GM21717 (cell line): ENCODE measurements around the gene HACD2.

Experiments
- ATAC-seq: cut with Tn5 transposase; IDR thresholded peaks from one replicate; pipeline ENCODE4 v1.9.1; 2021; ENCODE audit warnings: mild to moderate bottlenecking, moderate library complexity; ENCODE audit not compliant: unreplicated experiment

Gene HACD2

DNA sequence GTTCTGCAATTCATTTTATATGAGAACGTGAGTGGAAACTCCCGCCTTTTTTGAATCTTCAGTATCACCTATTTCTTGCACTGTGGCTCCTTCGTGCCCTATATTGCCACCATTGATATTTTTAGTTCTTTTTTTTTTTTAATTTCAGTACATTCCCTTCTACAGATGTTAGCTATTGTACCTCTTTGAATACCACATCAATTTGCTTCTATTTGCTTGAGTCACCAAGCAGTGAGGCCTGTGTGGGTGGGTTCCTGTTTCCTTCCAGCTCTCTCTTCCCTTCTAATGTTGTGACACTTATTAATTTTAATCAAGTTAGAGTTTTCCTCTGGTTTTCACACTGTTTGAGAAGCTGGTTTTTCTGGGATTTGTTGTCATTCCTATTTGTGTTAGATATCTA lies 8.7 kb downstream of the HACD2 start:
- ATAC-seq: no peak

GRCh38 chr3:123571973-123572365 lies 12.9 kb downstream of the HACD2 start:
- no peak for ATAC-seq

GRCh38 chr3:123571264-123571972 lies 13.4 kb downstream of the HACD2 start:
- no peak for ATAC-seq

- ATAC-seq: no peak
These were observed 16.0 kb downstream of the HACD2 start for GRCh38 chr3:123568875-123569274.

GRCh38 chr3:123568034-123568433 lies 16.8 kb downstream of the HACD2 start:
- no peak for ATAC-seq

- ATAC-seq: no peak
These were observed 20.8 kb downstream of the HACD2 start for GRCh38 chr3:123564056-123564455.

DNA sequence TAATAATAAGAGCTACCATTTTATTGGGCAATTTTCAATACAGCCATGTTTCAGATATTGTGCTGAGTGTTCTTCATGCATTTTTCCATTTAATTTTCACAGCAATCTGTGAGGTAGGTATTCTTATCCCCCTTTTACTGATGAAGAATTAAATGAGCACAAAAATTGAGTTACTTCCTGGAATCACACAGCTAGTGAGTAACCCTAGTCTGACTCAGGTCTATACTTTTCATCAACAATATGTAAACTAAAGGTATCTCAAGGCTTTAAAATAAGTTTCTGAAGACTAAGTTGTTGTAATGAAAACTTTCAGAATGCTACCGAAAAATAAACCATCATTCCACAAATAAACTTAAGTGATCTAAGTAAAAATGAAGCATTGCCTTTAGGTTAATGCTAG lies 22.3 kb downstream of the HACD2 start:
- no peak for ATAC-seq

DNA sequence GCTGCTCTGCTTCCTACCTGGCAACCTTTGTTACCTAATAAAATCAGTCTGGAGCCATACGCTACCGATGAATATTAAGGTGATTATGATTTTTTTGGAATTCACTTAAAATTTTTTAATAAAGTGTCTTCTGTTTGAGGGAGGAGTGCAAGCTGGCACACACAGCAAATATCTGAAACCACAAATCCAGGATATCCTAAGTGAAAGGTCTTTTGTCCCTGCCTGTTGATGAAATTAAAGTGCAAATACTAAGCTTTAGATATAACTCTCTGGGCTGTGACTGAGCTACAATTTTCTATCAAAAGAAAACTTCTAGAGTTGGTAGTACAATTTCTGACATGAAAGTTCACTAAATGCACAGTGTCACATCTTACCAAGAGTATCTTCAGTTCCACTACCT lies 23.7 kb downstream of the HACD2 start:
- ATAC-seq: no peak

DNA sequence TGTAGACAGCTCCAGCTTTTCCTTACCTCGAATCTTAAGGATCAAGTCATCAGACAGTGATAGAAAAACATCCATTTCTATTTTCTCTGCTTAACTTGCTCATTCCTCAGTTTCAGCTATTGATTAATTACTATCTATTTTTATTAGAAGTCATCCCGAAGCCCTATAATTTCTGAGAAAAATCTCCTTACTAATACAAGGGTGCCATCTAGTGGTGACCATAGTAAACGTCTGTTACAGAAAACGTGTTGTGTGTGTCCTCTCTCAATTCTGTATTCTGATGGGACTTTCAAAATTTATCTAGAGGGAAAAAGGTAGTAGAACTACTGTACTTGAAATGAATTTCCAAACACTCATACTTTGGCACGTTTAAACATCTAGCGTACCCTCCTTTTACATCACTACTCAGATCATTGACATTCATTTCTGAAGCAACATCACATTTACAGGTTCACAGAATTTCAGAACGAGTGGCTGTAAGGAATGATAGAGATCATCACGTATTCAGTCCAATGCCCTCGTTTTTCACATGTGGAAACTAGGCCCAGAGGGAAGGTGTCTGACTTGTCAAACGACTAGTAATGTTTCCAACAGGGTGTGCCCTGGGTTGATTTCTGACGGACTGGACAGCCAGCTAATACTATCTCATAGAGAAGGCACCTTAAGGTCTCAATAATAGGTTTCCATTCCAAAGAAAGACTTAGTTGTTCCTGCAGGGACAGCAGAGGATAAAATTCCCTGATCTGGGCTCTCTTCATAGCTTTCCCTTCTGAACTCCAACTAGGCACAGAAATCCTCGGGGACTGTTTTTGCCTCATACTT lies 25.6 kb downstream of the HACD2 start:
- no peak for ATAC-seq

DNA sequence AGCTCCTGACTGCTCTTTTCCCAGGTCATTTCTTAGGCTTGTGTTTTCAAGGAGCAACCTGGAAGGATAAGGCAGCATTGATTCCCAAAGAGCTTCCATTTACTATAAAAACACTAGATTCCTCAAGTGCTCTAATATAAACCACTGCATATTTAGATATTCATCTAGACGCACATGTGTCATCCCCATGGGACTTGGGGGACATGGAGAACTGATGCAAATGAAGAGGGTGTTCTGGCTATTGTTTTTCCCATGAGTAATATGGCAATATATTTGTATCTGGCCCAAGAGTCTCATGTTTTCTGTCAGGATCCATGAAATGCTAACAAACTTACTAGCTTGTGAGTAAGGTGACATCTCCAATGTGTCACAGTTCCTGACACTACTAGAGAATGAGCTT lies 31.3 kb downstream of the HACD2 start:
- ATAC-seq: no peak

DNA sequence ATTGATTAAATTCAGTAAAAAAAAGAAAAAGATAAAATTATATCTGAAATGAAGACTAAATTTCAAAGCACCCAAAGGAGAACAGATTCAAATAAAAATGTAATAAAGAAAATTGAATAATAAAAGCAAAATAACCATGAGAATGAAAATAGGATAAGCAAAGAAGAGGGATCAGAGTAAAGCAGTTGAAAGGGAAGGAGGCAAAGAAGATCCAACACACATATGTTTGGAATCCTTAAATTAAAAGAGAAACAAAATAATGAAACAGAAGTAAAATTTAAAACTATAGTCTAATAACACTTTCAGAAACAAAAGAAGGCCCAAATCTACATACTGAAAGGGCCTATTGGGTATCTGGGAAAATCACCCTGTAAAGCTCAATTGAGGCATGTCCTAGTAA lies 32.1 kb downstream of the HACD2 start:
- ATAC-seq: no peak

DNA sequence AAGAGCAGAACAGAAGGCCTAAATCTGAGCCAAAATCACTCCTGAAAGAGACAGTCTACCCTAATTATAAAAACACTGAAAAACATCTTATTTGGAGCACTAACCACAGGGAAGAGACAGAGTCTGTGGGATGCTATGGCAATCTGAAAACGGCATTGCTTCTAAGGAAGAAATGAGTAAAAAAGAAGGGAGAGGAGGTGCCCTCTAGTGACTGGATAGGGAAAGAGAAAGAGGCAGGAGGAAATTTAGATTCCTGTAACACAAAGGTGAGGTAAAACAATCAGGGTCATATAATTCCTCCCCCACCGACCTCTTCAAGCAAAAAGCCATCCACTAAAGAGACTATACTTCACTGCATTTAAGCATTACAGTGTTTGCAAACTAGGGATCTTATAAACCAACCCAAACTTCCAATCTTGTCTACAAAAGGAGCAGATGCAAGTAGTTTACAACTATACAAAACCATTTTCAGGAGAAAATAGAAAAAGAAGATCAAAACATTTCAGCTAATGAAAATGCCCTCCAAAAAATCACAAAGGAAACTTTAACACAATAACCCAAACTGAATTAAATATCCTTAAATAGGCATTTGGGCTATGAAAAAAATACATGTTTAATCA lies 32.6 kb downstream of the HACD2 start:
- no peak for ATAC-seq

GRCh38 chr3:123547881-123548519 lies 36.9 kb downstream of the HACD2 start:
- no peak for ATAC-seq

DNA sequence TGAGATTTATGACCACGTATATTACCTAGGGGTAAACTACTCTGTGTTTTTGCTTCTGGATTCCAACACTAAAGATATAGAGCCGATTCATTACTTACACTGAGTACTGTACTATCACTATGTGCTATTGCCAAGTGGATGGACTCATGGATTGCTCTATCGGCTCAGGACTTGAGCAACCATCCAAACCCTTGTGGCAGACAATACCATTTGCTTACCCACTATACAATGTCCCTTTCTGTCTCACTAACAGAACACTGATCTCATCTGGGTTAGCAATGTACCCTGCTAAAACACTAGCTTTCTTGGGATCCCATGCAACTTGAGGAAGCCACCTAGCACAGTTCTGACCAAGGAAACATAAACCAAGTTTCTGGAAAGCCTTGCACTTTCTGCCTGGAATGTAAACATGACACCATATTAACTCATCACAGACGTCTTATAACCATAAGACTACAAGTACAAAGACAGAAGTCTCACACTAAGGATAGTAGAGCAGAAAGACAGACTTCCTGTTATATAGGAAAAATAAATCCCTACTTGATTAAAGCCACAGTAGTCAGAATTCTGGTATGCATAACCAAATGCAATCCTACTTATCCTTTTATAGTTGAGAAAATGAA lies 38.6 kb downstream of the HACD2 start:
- no peak for ATAC-seq

GRCh38 chr3:123543950-123544349 lies 40.9 kb downstream of the HACD2 start:
- ATAC-seq: no peak

DNA sequence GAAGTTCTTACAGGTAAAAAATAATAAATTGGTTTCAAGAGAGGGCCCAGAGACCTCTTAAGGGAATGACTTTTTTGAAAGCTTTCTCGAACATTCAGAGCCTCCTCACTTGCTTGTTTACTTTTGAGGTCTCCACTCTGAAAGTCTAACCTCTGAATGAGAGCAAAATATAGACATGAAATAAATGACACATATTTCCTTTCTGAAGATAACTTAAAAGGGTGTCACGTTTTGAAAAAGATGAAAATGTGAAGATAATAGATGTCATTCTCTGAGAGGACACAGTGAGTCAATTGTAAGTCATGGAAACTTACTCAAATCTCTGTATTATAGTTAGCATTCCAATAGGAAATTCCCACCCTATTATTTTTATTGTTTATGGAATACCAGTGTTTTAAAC lies 44.6 kb downstream of the HACD2 start:
- ATAC-seq: no peak

GRCh38 chr3:123536153-123536895 lies 48.5 kb downstream of the HACD2 start:
- peak; percentile 58 for ATAC-seq

DNA sequence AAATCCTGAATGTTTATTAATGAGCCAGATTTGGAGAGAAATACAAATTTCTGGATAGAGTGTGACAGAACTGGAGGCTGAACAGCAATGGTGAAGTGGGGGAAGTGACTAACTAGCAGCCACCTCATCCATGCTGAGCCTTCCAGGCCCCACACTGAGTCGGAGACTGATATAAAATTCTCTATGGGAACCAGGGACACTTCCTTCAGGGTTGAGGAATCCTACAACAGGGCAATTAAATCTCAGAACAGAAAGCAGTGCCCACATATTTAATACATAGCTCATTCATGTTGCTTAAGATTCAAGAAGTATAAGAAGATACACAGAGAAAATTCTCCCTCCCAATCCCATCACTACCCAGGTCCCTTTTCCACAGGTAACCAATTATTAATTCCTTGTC lies 49.3 kb downstream of the HACD2 start:
- ATAC-seq: no peak

DNA sequence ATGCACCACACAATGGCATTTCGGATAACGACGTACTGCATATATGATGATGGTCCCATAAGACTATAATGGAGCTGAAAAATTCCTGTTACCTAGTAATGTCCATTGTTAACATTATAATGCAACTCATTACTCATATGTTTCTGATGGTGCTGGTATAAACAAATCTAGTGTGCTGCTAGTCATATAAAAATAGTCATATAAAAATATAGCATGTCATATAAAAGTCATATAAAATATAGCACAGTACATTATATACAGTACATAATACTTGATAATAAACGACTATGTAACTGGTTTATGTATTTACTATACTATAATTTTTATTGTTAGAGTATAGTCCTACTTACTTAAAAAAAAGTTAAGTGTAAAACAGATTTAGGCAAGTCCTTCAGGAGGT lies 50.6 kb downstream of the HACD2 start:
- ATAC-seq: no peak

DNA sequence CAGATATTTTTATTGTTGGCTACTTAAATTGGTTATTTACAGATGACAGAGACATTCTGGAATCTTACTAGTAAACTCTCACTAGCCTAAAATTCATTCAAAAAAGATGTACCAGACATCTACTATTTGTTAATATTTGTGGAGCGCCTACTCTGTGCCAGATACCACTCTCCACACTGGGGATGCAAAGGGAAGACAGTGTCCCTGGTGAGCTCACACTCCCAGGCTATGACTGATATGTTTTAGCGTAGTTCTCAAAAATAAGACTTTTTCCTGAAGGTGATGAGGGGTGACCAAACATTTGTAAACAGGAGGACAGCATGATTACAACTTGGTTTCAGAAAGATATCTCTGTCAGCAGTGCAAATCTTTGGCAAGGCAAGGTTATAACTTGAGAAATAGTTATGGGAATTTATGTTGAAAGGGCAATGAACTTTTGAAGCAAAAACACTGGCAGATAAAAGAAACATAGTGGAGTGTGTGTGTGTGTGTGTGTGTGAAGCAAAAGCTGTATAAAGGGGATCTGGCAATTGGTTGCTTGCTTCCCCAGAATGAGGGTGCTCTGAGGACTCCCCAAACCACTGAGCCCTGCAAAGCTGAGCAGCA lies 51.2 kb downstream of the HACD2 start:
- ATAC-seq: no peak
